ENCODE results near the gene FAM120C. TPM values are rescaled to one million over a fixed set of nuclear protein-coding genes. Genes with fewer than 3 reads are reported as not detected.

Gene FAM120C
- total and polyA plus RNA-seq, 2 experiments from 2014 or later: 9.3 to 9.8 TPM

DNA sequence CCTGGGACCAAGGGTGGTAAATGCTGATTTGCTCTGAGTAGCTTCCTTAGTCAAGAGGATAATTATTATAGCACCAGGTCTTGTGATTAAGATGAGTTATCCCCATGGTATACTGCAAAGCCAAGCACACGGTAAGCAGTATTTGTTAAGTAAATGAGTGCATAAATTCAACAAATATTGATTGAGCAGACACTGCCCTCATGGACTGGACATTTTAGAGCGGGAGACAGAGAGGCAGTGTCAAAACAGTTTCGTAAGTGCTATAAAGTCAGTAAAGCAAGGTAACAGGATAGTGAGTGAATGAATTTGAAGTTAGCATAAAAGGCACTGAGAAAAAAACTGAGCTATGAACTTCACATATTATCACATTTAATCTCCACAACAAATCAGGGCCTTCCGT lies 152.7 kb downstream of the FAM120C start:
- TF ChIP-seq EZH2phosphoT487 (IDR thresholded peaks at IDR 0.05; ENCODE audit: unreplicated experiment): no peak
- no peak for TF ChIP-seq JUNB (IDR thresholded peaks at IDR 0.05; ENCODE audit: unreplicated experiment)
- TF ChIP-seq EZH2 (IDR thresholded peaks at IDR 0.05; ENCODE audit: low read depth, unreplicated experiment): no peak
- TF ChIP-seq, protein P1, sequence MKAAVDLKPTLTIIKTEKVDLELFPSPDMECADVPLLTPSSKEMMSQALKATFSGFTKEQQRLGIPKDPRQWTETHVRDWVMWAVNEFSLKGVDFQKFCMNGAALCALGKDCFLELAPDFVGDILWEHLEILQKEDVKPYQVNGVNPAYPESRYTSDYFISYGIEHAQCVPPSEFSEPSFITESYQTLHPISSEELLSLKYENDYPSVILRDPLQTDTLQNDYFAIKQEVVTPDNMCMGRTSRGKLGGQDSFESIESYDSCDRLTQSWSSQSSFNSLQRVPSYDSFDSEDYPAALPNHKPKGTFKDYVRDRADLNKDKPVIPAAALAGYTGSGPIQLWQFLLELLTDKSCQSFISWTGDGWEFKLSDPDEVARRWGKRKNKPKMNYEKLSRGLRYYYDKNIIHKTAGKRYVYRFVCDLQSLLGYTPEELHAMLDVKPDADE (IDR thresholded peaks at IDR 0.05): no peak
- no peak for TF ChIP-seq ZNF114 (CRISPR knock-in tag; IDR thresholded peaks at IDR 0.05)
- TF ChIP-seq STAT1 (IDR thresholded peaks at IDR 0.05; ENCODE audit: unreplicated experiment): no peak
- no peak for TF ChIP-seq NANOG (IDR thresholded peaks at IDR 0.05; ENCODE audit: borderline replicate concordance)
- TF ChIP-seq, protein P2, sequence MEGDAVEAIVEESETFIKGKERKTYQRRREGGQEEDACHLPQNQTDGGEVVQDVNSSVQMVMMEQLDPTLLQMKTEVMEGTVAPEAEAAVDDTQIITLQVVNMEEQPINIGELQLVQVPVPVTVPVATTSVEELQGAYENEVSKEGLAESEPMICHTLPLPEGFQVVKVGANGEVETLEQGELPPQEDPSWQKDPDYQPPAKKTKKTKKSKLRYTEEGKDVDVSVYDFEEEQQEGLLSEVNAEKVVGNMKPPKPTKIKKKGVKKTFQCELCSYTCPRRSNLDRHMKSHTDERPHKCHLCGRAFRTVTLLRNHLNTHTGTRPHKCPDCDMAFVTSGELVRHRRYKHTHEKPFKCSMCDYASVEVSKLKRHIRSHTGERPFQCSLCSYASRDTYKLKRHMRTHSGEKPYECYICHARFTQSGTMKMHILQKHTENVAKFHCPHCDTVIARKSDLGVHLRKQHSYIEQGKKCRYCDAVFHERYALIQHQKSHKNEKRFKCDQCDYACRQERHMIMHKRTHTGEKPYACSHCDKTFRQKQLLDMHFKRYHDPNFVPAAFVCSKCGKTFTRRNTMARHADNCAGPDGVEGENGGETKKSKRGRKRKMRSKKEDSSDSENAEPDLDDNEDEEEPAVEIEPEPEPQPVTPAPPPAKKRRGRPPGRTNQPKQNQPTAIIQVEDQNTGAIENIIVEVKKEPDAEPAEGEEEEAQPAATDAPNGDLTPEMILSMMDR (conservative IDR thresholded peaks at IDR 0.05; ENCODE audit: low read depth in 2 of 2): no peak
- no peak for TF ChIP-seq ZNF331 (CRISPR knock-in tag; IDR thresholded peaks at IDR 0.05; ENCODE audit: low read depth)
- no peak for TF ChIP-seq ZNF462 (CRISPR knock-in tag; IDR thresholded peaks at IDR 0.05)
- TF ChIP-seq POLR2AphosphoS5 (IDR thresholded peaks at IDR 0.05; ENCODE audit: low read depth): no peak
- TF ChIP-seq, protein P3, sequence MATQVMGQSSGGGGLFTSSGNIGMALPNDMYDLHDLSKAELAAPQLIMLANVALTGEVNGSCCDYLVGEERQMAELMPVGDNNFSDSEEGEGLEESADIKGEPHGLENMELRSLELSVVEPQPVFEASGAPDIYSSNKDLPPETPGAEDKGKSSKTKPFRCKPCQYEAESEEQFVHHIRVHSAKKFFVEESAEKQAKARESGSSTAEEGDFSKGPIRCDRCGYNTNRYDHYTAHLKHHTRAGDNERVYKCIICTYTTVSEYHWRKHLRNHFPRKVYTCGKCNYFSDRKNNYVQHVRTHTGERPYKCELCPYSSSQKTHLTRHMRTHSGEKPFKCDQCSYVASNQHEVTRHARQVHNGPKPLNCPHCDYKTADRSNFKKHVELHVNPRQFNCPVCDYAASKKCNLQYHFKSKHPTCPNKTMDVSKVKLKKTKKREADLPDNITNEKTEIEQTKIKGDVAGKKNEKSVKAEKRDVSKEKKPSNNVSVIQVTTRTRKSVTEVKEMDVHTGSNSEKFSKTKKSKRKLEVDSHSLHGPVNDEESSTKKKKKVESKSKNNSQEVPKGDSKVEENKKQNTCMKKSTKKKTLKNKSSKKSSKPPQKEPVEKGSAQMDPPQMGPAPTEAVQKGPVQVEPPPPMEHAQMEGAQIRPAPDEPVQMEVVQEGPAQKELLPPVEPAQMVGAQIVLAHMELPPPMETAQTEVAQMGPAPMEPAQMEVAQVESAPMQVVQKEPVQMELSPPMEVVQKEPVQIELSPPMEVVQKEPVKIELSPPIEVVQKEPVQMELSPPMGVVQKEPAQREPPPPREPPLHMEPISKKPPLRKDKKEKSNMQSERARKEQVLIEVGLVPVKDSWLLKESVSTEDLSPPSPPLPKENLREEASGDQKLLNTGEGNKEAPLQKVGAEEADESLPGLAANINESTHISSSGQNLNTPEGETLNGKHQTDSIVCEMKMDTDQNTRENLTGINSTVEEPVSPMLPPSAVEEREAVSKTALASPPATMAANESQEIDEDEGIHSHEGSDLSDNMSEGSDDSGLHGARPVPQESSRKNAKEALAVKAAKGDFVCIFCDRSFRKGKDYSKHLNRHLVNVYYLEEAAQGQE (IDR thresholded peaks at IDR 0.05; ENCODE audit: unreplicated experiment): no peak
- TF ChIP-seq CREB1 (CRISPR knock-in tag; IDR thresholded peaks at IDR 0.05; ENCODE audit: low read depth): no peak
- no peaks in the 10 kb centered on the region for H3K4me1 ChIP-seq (ENCODE audit: insufficient read depth)
- no peak overlapping the region for H3K27ac ChIP-seq (ENCODE audit: low read depth)
- H3K4me3 ChIP-seq: no peak overlapping the region
- H2AFZ ChIP-seq: no peak overlapping the region
- Mint-ChIP-seq H3K4me1 (peaks cover 4% of the 10 kb centered on the region; the same call in 2 of the 3 replicates), H3K36me3 (ENCODE audit: low read depth) (peaks cover 37% of the 10 kb centered on the region; the same call in 2 of the 3 replicates), H3K9me3 (no peaks in the 10 kb centered on the region), H3K27me3 (ENCODE audit: insufficient read depth, low read depth, poor library complexity) (no peaks in the 10 kb centered on the region), H3K27ac (no peak overlapping the region), H3K4me3 (no peak overlapping the region)
- ATAC-seq (no peak), DNase-seq (ENCODE audit: low spot score) (no peak)
- H3K27me3 ChIP-seq (ENCODE audit: insufficient read depth): no peaks in the 10 kb centered on the region
- H3K79me2 ChIP-seq (replicated peaks; ENCODE audit: insufficient read depth): no peaks in the 10 kb centered on the region
- no peaks in the 10 kb centered on the region for H3F3A ChIP-seq (replicated peaks; ENCODE audit: low read depth)
- no peaks in the 10 kb centered on the region for H3K9me2 ChIP-seq (ENCODE audit: insufficient read depth)
- no peaks in the 10 kb centered on the region for H4K20me1 ChIP-seq (replicated peaks; ENCODE audit: insufficient read depth)
- H3K4me2 ChIP-seq: no peak overlapping the region
- H3K36me3 ChIP-seq (ENCODE audit: insufficient read depth): no peaks in the 10 kb centered on the region
